Measurements from ENCODE around the gene PCNX1.
A peak's percentile ranks its signal among the peaks of the same experiment; 100 is the strongest.

The PCNX1 gene

GRCh38 chr14:70956511-70956910, 49.3 kb downstream of the PCNX1 start:
- no peak for TF ChIP-seq CTCF (IDR thresholded peaks at IDR 0.05; ENCODE audit: extremely low read depth, insufficient read depth, missing control alignments)
- in situ Hi-C loops (cut with MboI; ENCODE audit: low pct_unique_long_range_greater_than_20kb, low sequenced_read_pairs, unreplicated experiment): loop anchor here (25.0 kb wide), 1 partner anchor 344 kb away; the partner anchor contains the start of gene MED6

GRCh38 chr14:70957710-70958109, 50.5 kb downstream of the PCNX1 start:
- in situ Hi-C loops (cut with MboI; ENCODE audit: low pct_unique_long_range_greater_than_20kb, low sequenced_read_pairs, unreplicated experiment): loop anchor here (25.0 kb wide), 1 partner anchor 345 kb away; the partner anchor contains the start of gene MED6
- no peak for DNase-seq (ENCODE audit: low spot score)
- TF ChIP-seq CTCF (IDR thresholded peaks at IDR 0.05; ENCODE audit: extremely low read depth, insufficient read depth, missing control alignments): no peak

More at GRCh38 chr14:70956511-70956910, 49.3 kb downstream of the PCNX1 start:
- no peak for DNase-seq (ENCODE audit: low spot score)

GRCh38 chr14:70962935-70963334, 55.7 kb downstream of the PCNX1 start:
- in situ Hi-C loops (cut with MboI; ENCODE audit: low pct_unique_long_range_greater_than_20kb, low sequenced_read_pairs, unreplicated experiment): loop anchor here (25.0 kb wide), 1 partner anchor 351 kb away; the partner anchor contains the start of gene MED6
- DNase-seq (ENCODE audit: low spot score): no peak
- TF ChIP-seq CTCF (IDR thresholded peaks at IDR 0.05; ENCODE audit: extremely low read depth, insufficient read depth, missing control alignments): no peak

GRCh38 chr14:70964492-70964891, 57.2 kb downstream of the PCNX1 start:
- in situ Hi-C loops (cut with MboI; ENCODE audit: low pct_unique_long_range_greater_than_20kb, low sequenced_read_pairs, unreplicated experiment): loop anchor here (25.0 kb wide), 1 partner anchor 352 kb away; the partner anchor contains the start of gene MED6
- DNase-seq (ENCODE audit: low spot score): no peak
- no peak for TF ChIP-seq CTCF (IDR thresholded peaks at IDR 0.05; ENCODE audit: extremely low read depth, insufficient read depth, missing control alignments)

- DNase-seq (ENCODE audit: low spot score): no peak
- in situ Hi-C loops (cut with MboI; ENCODE audit: low pct_unique_long_range_greater_than_20kb, low sequenced_read_pairs, unreplicated experiment): loop anchor here (5.0 to 25.0 kb wide), 2 partner anchors 154 to 359 kb away; partner anchors contain the start of gene MED6
- no peak for TF ChIP-seq CTCF (IDR thresholded peaks at IDR 0.05; ENCODE audit: extremely low read depth, insufficient read depth, missing control alignments)
Measured at GRCh38 chr14:70971560-70971959, 64.3 kb downstream of the PCNX1 start.

- peak; percentile 50 for DNase-seq (ENCODE audit: low spot score)
- peak; percentile 77 for TF ChIP-seq CTCF (IDR thresholded peaks at IDR 0.05; ENCODE audit: extremely low read depth, insufficient read depth, missing control alignments)
- in situ Hi-C loops (cut with MboI; ENCODE audit: low pct_unique_long_range_greater_than_20kb, low sequenced_read_pairs, unreplicated experiment): loop anchor here (5.0 to 25.0 kb wide), 2 partner anchors 155 to 360 kb away; partner anchors contain the start of gene MED6
Measured at GRCh38 chr14:70972107-70972976, 65.1 kb downstream of the PCNX1 start.

Data from GM13977 (cell line).